Measurements from ENCODE around the gene ZNRF1. TPM values are rescaled to one million over a fixed set of nuclear protein-coding genes. Genes with fewer than 3 reads are reported as not detected.
"Not testable (repeated sequence)": the region's sequence is repeated elsewhere in the genome, so short reads cannot be mapped to it uniquely, and the experiment has no call there.

ZNRF1 gene
- total and polyA plus RNA-seq, 11 donors = 12.8 to 43.3 (median 23.2) TPM

DNA sequence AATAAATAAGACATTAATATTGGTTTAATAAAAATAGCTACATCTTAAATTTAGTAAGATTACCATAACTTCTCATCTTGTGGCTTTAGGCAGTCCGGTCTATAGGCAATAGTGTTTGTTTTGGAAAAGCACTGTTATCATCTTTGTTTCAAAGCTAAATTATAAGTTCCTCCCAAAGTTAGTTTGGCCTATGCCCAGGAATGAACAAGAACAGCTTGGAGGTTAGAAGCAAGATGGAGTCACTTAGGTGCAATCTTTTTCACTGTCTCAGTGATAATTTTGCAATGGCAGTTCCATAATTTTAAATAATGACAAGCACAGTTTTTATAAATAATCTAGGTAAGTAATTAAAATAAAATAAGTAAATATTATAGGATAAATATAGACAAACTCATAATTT lies 123.8 kb downstream of the ZNRF1 start:
- no peaks in the 10 kb centered on the region for H3K27me3 ChIP-seq
- TF ChIP-seq CTCF (IDR thresholded peaks at IDR 0.05) (no peak), POLR2A (IDR thresholded peaks at IDR 0.05) (no peak)
- 91 to 97% (median 94%) methylated on average over 1 of the region's 1 CpG for WGBS, 4 donors
- H3K36me3 ChIP-seq = no peaks in the 10 kb centered on the region
- H3K9me3 ChIP-seq = peaks cover 0 to 27% (median 18%) of the 10 kb centered on the region in 12 donors
- DNase-seq (no peak), ATAC-seq (no peak)
- no peak overlapping the region for H3K4me3 ChIP-seq
- H3K4me1 ChIP-seq = no peaks in the 10 kb centered on the region
- intact Hi-C loops (cut with DNase I) = loop anchor here in 1 of 10 donors (10.0 kb wide), 1 partner anchor 408 kb away; no protein-coding TSS in a partner anchor
- H3K27ac ChIP-seq = no peak overlapping the region

GRCh38 chr16:75127713-75128415 lies 129.0 kb downstream of the ZNRF1 start:
- Histone ChIP-seq H3K4me1 (no peaks in the 10 kb centered on the region), H3K27me3 (no peaks in the 10 kb centered on the region), H3K36me3 (no peaks in the 10 kb centered on the region), H3K9me3 (peaks cover 0 to 13% (median under 1%) of the 10 kb centered on the region in 12 donors), H3K4me3 (no peak overlapping the region), H3K27ac (no peak overlapping the region)
- ATAC-seq (no peak), DNase-seq (no peak)
- 69 to 79% (median 73%) methylated on average over 4 of the region's 4 CpGs for WGBS, 4 donors
- intact Hi-C loops (cut with DNase I) = loop anchor here in 1 of 10 donors (10.0 kb wide), 1 partner anchor 413 kb away; no protein-coding TSS in a partner anchor
- TF ChIP-seq POLR2A (IDR thresholded peaks at IDR 0.05) (no peak), CTCF (IDR thresholded peaks at IDR 0.05) (no peak)

DNA sequence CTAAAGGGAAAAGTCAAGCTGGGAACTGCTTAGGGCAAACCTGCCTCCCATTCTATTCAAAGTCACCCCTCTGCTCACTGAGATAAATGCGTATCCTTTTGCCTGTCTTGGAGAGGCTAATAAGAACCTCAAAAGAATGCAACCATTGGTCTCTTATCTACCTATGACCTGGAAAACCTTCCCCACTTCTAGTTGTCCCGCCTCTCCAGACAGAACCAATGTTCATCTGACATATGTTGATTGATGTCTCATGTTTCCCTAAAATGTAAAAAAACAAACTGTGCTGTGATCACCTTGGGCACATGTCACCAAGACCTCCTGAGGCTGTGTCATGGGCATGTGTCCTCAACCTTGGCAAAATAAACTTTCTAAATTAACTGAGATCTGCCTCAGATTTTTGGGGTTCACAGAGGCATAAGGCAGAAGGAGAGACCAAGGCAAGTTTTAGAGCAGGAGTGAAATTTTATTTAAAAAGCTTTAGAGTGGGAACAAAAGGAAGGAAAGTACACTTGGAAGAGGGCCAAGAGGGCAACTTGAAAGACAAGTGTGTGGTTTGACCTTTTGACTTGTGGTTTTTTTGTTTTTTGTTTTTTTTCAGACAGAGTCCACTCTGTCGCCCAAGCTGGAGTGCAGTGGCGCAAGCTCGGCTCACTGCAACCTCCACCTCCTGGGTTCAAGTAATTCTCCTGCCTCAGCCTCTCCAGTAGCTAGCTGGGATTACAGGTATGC lies 130.8 kb downstream of the ZNRF1 start:
- ATAC-seq, H3K36me3 ChIP-seq, H3K27ac ChIP-seq, H3K27me3 ChIP-seq, H3K4me1 ChIP-seq, H3K4me3 ChIP-seq, DNase-seq: not testable (repeated sequence)
- intact Hi-C loops (cut with DNase I) = loop anchor here in 2 of 10 donors (10.0 kb wide), 2 partner anchors 415 to 425 kb away; partner anchors contain the start of gene MLKL (in 1 of the 2)
- peaks cover 0 to 11% (median 0%) of the 10 kb centered on the region in 12 donors for H3K9me3 ChIP-seq
- WGBS, 4 donors = 80 to 86% (median 84%) methylated on average over 5 of the region's 5 CpGs

DNA sequence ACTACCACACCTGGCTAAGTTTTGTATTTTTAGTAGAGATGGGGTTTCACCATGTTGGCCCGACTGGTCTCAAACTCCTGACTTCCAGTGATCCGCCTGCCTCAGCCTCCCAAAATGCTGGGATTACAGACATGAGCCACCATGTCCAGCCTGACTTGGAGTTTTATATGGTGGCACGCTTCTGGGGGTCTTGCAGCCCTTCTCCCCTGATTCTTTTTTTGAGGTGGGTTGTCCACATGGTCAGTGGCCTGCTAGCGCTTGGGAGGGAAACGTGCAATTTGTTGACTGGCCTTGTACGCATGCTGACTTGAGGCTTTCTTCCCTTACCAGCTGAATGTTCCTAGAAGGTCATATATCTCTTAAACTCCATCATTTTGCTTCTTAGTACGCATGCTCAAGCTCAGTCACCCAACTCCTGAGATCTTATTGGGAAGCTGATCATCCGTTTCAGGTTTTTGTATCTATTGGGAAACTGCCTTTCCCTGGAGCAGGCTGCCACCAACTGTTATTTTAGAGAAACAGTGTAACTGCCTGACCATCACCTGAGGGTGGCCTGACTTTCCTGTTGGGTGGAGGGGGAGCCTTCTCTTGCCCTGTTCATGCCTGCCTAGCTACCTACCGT lies 131.4 kb downstream of the ZNRF1 start:
- intact Hi-C loops (cut with DNase I) = loop anchor here in 1 of 10 donors (10.0 kb wide), 1 partner anchor 425 kb away; the partner anchor contains the start of gene MLKL
- DNase-seq (no peak), ATAC-seq (peak in 1 of 4 donors; percentile 56)
- H3K9me3 ChIP-seq = peaks cover 0 to 11% (median 0%) of the 10 kb centered on the region in 12 donors
- H3K4me1 ChIP-seq = no peaks in the 10 kb centered on the region
- TF ChIP-seq POLR2A (IDR thresholded peaks at IDR 0.05) = no peak
- TF ChIP-seq CTCF (IDR thresholded peaks at IDR 0.05) = peak in 8 of 12 donors; percentile 16 to 51 (median 26)
- 74 to 84% (median 82%) methylated on average over 9 of the region's 9 CpGs for WGBS, 4 donors
- no peaks in the 10 kb centered on the region for H3K36me3 ChIP-seq
- no peaks in the 10 kb centered on the region for H3K27me3 ChIP-seq
- no peak overlapping the region for H3K27ac ChIP-seq
- no peak overlapping the region for H3K4me3 ChIP-seq

Data from heart left ventricle (tissue), 16 donors.